Measurements from ENCODE around the gene ALPI. TPM values are rescaled to one million over a fixed set of nuclear protein-coding genes. Genes with fewer than 3 reads are reported as not detected.
A peak's percentile ranks its signal among the peaks of the same experiment; 100 is the strongest.

ALPI gene
- total and polyA plus RNA-seq, 2 donors (not counting 1 experiment from before 2014, with no cell fraction given) = not detected

DNA sequence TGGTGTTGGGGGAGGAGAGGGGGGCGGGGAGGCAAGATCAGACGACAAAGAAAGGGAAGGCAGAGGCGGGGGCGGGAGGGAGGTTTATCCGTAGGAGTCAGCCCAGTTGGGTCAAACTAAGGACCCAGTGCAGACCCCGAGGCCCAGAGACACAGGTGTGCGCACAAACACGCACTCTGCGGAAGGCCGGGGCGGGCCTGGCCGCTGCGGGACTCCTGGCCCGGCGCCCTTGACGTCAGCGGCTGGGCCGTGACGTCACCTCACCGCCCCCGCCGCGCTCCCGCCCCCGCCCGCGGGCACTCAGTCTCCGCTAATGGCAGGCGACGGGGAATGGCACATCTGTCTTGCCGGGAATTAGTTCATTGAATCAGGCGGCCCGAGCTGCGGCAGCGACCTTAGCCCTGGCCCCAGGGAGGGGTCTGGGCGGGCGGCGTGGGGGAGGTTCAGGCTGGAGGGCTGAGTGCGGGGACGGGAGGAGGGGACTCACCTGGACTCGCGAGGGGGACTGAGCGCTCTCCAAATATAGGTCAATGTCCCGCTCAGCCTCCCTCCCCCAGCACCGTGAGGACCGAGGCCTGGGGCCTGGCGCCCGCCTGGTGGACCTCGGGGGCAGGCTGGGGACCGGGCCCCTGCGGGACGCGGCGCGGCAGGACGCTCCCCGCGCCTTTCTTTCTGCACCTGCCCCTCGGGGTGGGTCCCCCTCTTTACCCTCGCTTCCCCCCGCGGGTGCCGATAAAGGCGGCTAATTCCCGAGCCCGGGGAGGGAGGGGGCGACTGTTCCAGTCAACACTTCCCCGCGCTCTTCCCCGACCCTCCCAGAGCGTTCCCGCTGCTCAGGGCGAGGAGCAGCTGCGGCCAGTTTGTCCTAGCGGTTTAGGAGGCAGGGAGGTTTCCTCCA is 47.2 kb downstream of the ALPI start:
- H3K27me3 ChIP-seq (ENCODE audit: control insufficient read depth, insufficient read depth, low read length) = peaks cover 21% of the 10 kb centered on the region

DNA sequence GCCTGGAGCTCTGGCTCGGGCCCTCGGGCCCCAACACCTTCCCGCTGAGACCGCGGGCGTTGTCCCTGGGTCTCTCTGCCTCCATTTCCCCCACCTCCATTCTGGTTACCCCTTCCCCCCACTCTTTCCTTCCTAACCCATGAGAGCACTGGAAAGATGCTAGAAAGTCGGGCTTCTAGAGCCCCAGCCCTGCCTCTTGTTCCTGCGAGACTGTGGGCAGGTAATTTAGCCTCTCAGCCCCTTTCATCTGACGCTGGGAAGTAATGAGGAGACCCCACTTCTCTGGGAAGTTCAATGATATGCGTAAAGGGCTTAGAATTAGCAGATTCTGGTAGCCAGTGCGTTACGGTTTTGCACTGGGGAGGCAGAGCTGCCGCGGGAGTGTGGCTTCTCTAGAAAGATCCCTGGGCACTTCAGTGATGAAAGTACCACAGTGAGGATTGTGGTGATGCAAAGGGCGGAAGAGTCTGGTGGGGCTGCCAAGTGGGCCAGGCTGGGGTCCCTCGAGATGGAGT is 47.9 kb downstream of the ALPI start:
- H3K4me2 ChIP-seq (ENCODE audit: extremely low read depth, insufficient read depth, low read length) = no peak overlapping the region
- H3K27ac ChIP-seq (ENCODE audit: insufficient read depth, low read length) = no peak overlapping the region
- H4K20me1 ChIP-seq (ENCODE audit: control insufficient read depth, extremely low read depth, insufficient read depth, low read length) = no peaks in the 10 kb centered on the region
- H3K36me3 ChIP-seq (ENCODE audit: control insufficient read depth, insufficient read depth, low read length) = no peaks in the 10 kb centered on the region
- TF ChIP-seq EZH2 (IDR thresholded peaks at IDR 0.05; ENCODE audit: low read length, missing control alignments) = peak; percentile 17
- TF ChIP-seq, protein P1, sequence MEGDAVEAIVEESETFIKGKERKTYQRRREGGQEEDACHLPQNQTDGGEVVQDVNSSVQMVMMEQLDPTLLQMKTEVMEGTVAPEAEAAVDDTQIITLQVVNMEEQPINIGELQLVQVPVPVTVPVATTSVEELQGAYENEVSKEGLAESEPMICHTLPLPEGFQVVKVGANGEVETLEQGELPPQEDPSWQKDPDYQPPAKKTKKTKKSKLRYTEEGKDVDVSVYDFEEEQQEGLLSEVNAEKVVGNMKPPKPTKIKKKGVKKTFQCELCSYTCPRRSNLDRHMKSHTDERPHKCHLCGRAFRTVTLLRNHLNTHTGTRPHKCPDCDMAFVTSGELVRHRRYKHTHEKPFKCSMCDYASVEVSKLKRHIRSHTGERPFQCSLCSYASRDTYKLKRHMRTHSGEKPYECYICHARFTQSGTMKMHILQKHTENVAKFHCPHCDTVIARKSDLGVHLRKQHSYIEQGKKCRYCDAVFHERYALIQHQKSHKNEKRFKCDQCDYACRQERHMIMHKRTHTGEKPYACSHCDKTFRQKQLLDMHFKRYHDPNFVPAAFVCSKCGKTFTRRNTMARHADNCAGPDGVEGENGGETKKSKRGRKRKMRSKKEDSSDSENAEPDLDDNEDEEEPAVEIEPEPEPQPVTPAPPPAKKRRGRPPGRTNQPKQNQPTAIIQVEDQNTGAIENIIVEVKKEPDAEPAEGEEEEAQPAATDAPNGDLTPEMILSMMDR (conservative IDR thresholded peaks at IDR 0.05 in 1 of 2, IDR thresholded peaks at IDR 0.05 in 1 of 2; ENCODE audit: low read depth in 1 of 2, low read length in 2 of 2) = no peak
- no peaks in the 10 kb centered on the region for H3K79me2 ChIP-seq (ENCODE audit: control insufficient read depth, insufficient read depth, low read length)
- H3K27me3 ChIP-seq (ENCODE audit: control insufficient read depth, insufficient read depth, low read length) = peaks cover 21% of the 10 kb centered on the region
- no peaks in the 10 kb centered on the region for H3K9me3 ChIP-seq (ENCODE audit: control insufficient read depth, insufficient read depth, low read depth, low read length)
- no peak for DNase-seq (ENCODE audit: low read depth in 2 of 2)
- H3K4me3 ChIP-seq (replicated peaks in 1 of 4; ENCODE audit: control extremely low read depth in 1 of 4, insufficient read depth in 1 of 4, low read depth in 3 of 4, low read length in 4 of 4) = no peak overlapping the region
- no peak overlapping the region for H2AFZ ChIP-seq (ENCODE audit: low read length)
- H3K4me1 ChIP-seq (ENCODE audit: control insufficient read depth, extremely low read depth, insufficient read depth, low read length) = no peaks in the 10 kb centered on the region
- H3K9ac ChIP-seq (ENCODE audit: insufficient read depth, low read length) = no peak overlapping the region

More for the DNA sequence above, 47.2 kb downstream of the ALPI start:
- no peaks in the 10 kb centered on the region for H3K36me3 ChIP-seq (ENCODE audit: control insufficient read depth, insufficient read depth, low read length)
- H3K4me1 ChIP-seq (ENCODE audit: control insufficient read depth, extremely low read depth, insufficient read depth, low read length) = no peaks in the 10 kb centered on the region
- H2AFZ ChIP-seq (ENCODE audit: low read length) = no peak overlapping the region
- H3K79me2 ChIP-seq (ENCODE audit: control insufficient read depth, insufficient read depth, low read length) = no peaks in the 10 kb centered on the region
- H3K27ac ChIP-seq (ENCODE audit: insufficient read depth, low read length) = no peak overlapping the region
- no peaks in the 10 kb centered on the region for H4K20me1 ChIP-seq (ENCODE audit: control insufficient read depth, extremely low read depth, insufficient read depth, low read length)
- TF ChIP-seq, protein P1 (conservative IDR thresholded peaks at IDR 0.05 in 1 of 2, IDR thresholded peaks at IDR 0.05 in 1 of 2; ENCODE audit: low read depth in 1 of 2, low read length in 2 of 2) = no peak
- peak; percentile 83 for TF ChIP-seq EZH2 (IDR thresholded peaks at IDR 0.05; ENCODE audit: low read length, missing control alignments)
- no peak overlapping the region for H3K9ac ChIP-seq (ENCODE audit: insufficient read depth, low read length)
- peak overlapping the region; percentile 25 for H3K4me2 ChIP-seq (ENCODE audit: extremely low read depth, insufficient read depth, low read length)
- H3K4me3 ChIP-seq (replicated peaks in 1 of 4; ENCODE audit: control extremely low read depth in 1 of 4, insufficient read depth in 1 of 4, low read depth in 3 of 4, low read length in 4 of 4) = peak overlapping the region in 1 of 4 experiments; percentile 25
- peak; percentile 15 to 38 for DNase-seq (ENCODE audit: low read depth in 2 of 2)
- H3K9me3 ChIP-seq (ENCODE audit: control insufficient read depth, insufficient read depth, low read depth, low read length) = no peaks in the 10 kb centered on the region

DNA sequence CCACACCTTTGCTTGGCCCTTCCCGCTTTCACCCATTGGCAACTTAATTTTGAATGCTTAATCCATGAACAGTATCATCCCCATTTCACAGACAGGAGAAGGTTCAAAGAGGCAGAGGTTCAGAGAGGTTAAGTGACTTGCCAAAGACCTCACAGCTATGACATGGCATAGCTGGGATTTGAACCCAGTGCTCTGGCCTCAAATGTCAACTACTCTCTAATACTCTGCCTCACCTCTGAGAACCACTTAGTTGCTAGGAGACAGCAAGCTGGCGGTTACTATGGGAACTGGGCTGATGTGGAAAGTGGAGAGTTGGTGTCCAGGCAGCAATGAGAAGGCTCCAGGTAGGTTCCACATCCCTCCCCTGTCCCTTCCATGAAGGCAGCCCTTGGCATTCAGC is 48.5 kb downstream of the ALPI start:
- no peak for TF ChIP-seq EZH2 (IDR thresholded peaks at IDR 0.05; ENCODE audit: low read length, missing control alignments)
- TF ChIP-seq, protein P1 (conservative IDR thresholded peaks at IDR 0.05 in 1 of 2, IDR thresholded peaks at IDR 0.05 in 1 of 2; ENCODE audit: low read depth in 1 of 2, low read length in 2 of 2) = no peak
- no peak for DNase-seq (ENCODE audit: low read depth in 2 of 2)

More for the DNA sequence above, 48.5 kb downstream of the ALPI start:
- Histone ChIP-seq H3K36me3 (ENCODE audit: control insufficient read depth, insufficient read depth, low read length) (no peaks in the 10 kb centered on the region), H3K9ac (ENCODE audit: insufficient read depth, low read length) (no peak overlapping the region), H3K27ac (ENCODE audit: insufficient read depth, low read length) (no peak overlapping the region), H3K9me3 (ENCODE audit: control insufficient read depth, insufficient read depth, low read depth, low read length) (no peaks in the 10 kb centered on the region), H3K27me3 (ENCODE audit: control insufficient read depth, insufficient read depth, low read length) (peaks cover 21% of the 10 kb centered on the region), H3K4me3 (replicated peaks in 1 of 4; ENCODE audit: control extremely low read depth in 1 of 4, insufficient read depth in 1 of 4, low read depth in 3 of 4, low read length in 4 of 4) (no peak overlapping the region), H4K20me1 (ENCODE audit: control insufficient read depth, extremely low read depth, insufficient read depth, low read length) (no peaks in the 10 kb centered on the region), H3K4me1 (ENCODE audit: control insufficient read depth, extremely low read depth, insufficient read depth, low read length) (no peaks in the 10 kb centered on the region), H3K4me2 (ENCODE audit: extremely low read depth, insufficient read depth, low read length) (no peak overlapping the region), H2AFZ (ENCODE audit: low read length) (no peak overlapping the region), H3K79me2 (ENCODE audit: control insufficient read depth, insufficient read depth, low read length) (no peaks in the 10 kb centered on the region)

Measured in fibroblast of lung (primary cell).